Endothelial cell of umbilical vein (primary cell): Measurements from ENCODE around the gene RELL1. TPM values are rescaled to one million over a fixed set of nuclear protein-coding genes. Genes with fewer than 3 reads are reported as not detected.

Experiments
- BruUV-seq: library from RNA; stranded (reverse); fragments of 400-500 nt; replicated peaks from 2 replicates; lab custom pipeline; 2021; lab: Mats Ljungman, UMichigan
- CTCF ChIA-PET: fragments of 300-600, 350-600 bp; sonication (Branson Sonifier 250); formaldehyde crosslinking; loops from one replicate; lab custom pipeline; 2021; ENCODE audit warnings: antibody characterized with exemption, inconsistent platforms; lab: Charles Lee
- POLR2A ChIA-PET: fragments of 300-600, 350-600 bp; sonication (Branson Sonifier 250); formaldehyde crosslinking; loops from one replicate; lab custom pipeline; 2021; ENCODE audit warnings: antibody characterized with exemption, inconsistent platforms; lab: Charles Lee
- DNase-seq: peaks from one replicate; pipeline ENCODE4 v3.0.0-alpha.2; 2011; ENCODE audit warnings: low read depth, low spot score
- FAIRE-seq: peaks from 2 replicates; lab custom pipeline; 2011; peaks lifted over from hg19 to GRCh38; lab: Jason Lieb, UNC
- H2AFZ ChIP-seq: 2 replicates; pipeline ENCODE4 v1.6.0; 2012; ENCODE audit warnings: low read depth, low read length, control low read depth, inconsistent platforms
- H3K27ac ChIP-seq: 2 replicates; pipeline ENCODE4 v1.5.1; 2011; ENCODE audit warnings: low read depth, mild to moderate bottlenecking, control low read depth, low read length, moderate library complexity; ENCODE audit not compliant: insufficient read depth
- H3K27me3 ChIP-seq, 2 experiments: 2 replicates each; pipeline versions ENCODE4 v1.6.0 to v1.6.1; 2011; ENCODE audit warnings: low read length in 2 of 2, mixed read lengths in 1 of 2; ENCODE audit not compliant: control insufficient read depth in 2 of 2, insufficient read depth in 2 of 2
- H3K36me3 ChIP-seq, 2 experiments: 2 replicates in 1 of 2; 3 replicates in 1 of 2; pipeline ENCODE4 v1.5.1; 2011; ENCODE audit warnings: low read length in 2 of 2, mild to moderate bottlenecking in 1 of 2, moderate library complexity in 1 of 2; ENCODE audit not compliant: control insufficient read depth in 2 of 2, insufficient read depth in 2 of 2; ENCODE audit errors: extremely low read depth in 1 of 2
- H3K4me1 ChIP-seq: 3 replicates; pipeline ENCODE4 v1.5.1; 2011; ENCODE audit warnings: mild to moderate bottlenecking, low read length; ENCODE audit not compliant: control insufficient read depth, insufficient read depth; ENCODE audit errors: extremely low read depth
- H3K4me2 ChIP-seq: 2 replicates; pipeline ENCODE4 v1.6.1; 2011; ENCODE audit warnings: low read length, control low read depth, mixed read lengths; ENCODE audit not compliant: insufficient read depth
- H3K4me3 ChIP-seq, 3 experiments: fragments of 200-600 bp in 1 of 3; sonication (generic), shearing (Covaris generic) in 1 of 3; replicated peaks in 1 of 3; 2 replicates each; pipeline ENCODE4 v1.5.1; 2011 to 2016; ENCODE audit warnings: control low read depth in 3 of 3, low read length in 3 of 3, mild to moderate bottlenecking in 2 of 3, inconsistent platforms in 1 of 3, low read depth in 1 of 3, moderate library complexity in 1 of 3; ENCODE audit not compliant: insufficient read depth in 1 of 3
- H3K79me2 ChIP-seq: 2 replicates; pipeline ENCODE4 v1.6.0; 2012; ENCODE audit warnings: low read length, inconsistent platforms; ENCODE audit not compliant: control insufficient read depth, insufficient read depth
- H3K9ac ChIP-seq: replicated peaks from 2 replicates; pipeline ENCODE3; 2011; ENCODE audit warnings: low read length, control low read depth; ENCODE audit not compliant: insufficient read depth; ENCODE audit errors: extremely low read depth
- H3K9me1 ChIP-seq: replicated peaks from 3 replicates; pipeline ENCODE4 v1.6.0; 2011; ENCODE audit warnings: mild to moderate bottlenecking, low read length; ENCODE audit not compliant: control insufficient read depth, insufficient read depth; ENCODE audit errors: extremely low read depth
- H3K9me3 ChIP-seq: replicated peaks from 2 replicates; pipeline ENCODE4 v1.5.1; 2012; ENCODE audit warnings: low read length, inconsistent platforms; ENCODE audit not compliant: control insufficient read depth, insufficient read depth
- H4K20me1 ChIP-seq: replicated peaks from 2 replicates; pipeline ENCODE3; 2011; ENCODE audit warnings: mild to moderate bottlenecking, low read length; ENCODE audit not compliant: control insufficient read depth, insufficient read depth; ENCODE audit errors: extremely low read depth
- CTCF ChIP-seq, 2 donors: IDR thresholded peaks; 1 replicate in 1 of 2; 2 replicates in 1 of 2; pipeline ENCODE4 v1.5.1; 2011; ENCODE audit warnings: low read length in 2 of 2, mild to moderate bottlenecking in 2 of 2, moderate library complexity in 2 of 2, control low read depth in 1 of 2, inconsistent platforms in 1 of 2, low read depth in 1 of 2; ENCODE audit not compliant: insufficient read depth in 1 of 2; ENCODE audit errors: extremely low read depth in 1 of 2
- EZH2 ChIP-seq: IDR thresholded peaks from 2 replicates; pipeline ENCODE4 v1.6.1; 2012; ENCODE audit warnings: borderline replicate concordance, low read depth, mild to moderate bottlenecking, moderate library complexity, low read length, inconsistent platforms; ENCODE audit not compliant: severe bottlenecking
- FOS ChIP-seq: IDR thresholded peaks from 2 replicates; pipeline ENCODE4 v1.6.1; 2011; ENCODE audit warnings: mild to moderate bottlenecking, low read length, moderate library complexity, borderline replicate concordance; ENCODE audit not compliant: insufficient read depth
- GATA2 ChIP-seq: IDR thresholded peaks from 2 replicates; pipeline ENCODE4 v1.7.0; 2011; ENCODE audit warnings: low read depth, mild to moderate bottlenecking, moderate library complexity, mixed read lengths, low read length; ENCODE audit not compliant: insufficient read length, insufficient read depth
- JUN ChIP-seq: IDR thresholded peaks from 2 replicates; pipeline ENCODE4 v1.6.1; 2011; ENCODE audit warnings: borderline replicate concordance, low read depth; ENCODE audit not compliant: insufficient read length, insufficient read depth
- MAX ChIP-seq: IDR thresholded peaks from 2 replicates; pipeline ENCODE4 v1.6.1; 2011; ENCODE audit not compliant: insufficient read depth, insufficient read length
- MYC ChIP-seq: IDR thresholded peaks from one replicate; pipeline ENCODE4 v1.6.1; 2011; ENCODE audit warnings: mild to moderate bottlenecking, low read depth, low read length
- POLR2A ChIP-seq: IDR thresholded peaks from 2 replicates; pipeline ENCODE4 v1.6.1; 2012; ENCODE audit warnings: low read depth, mild to moderate bottlenecking, control low read depth, low read length
- POLR2AphosphoS5 ChIP-seq: IDR thresholded peaks from 2 replicates; pipeline ENCODE4 v1.6.1; 2012; ENCODE audit warnings: low read depth, mild to moderate bottlenecking, control low read depth, low read length, moderate library complexity; ENCODE audit not compliant: insufficient read depth
- dilution Hi-C: fragments of 300-500 bp; cut with MboI; formaldehyde crosslinking; loops from one replicate; pipeline ENCODE4 v1.15.0; 2019; ENCODE audit warnings: low sequenced_read_pairs; ENCODE audit not compliant: extremely low pct_ligation_motif_present
- intact Hi-C: fragments of 100-400 bp; cut with micrococcal nuclease; formaldehyde crosslinking; loops from one replicate; pipeline ENCODE4 v1.10.0; 2022
- polyA plus RNA-seq, 4 experiments: library from polyadenylated mRNA; depleted of rRNA in 3 of 4; stranded (reverse) in 3 of 4; unstranded in 1 of 4; fragments of >200 nt; gene quantifications; 2 replicates each; pipeline versions ENCODE4 v1.2.1 to v1.2.3, GENCODE V29; 2011 to 2012; ENCODE audit warnings: missing spikeins in 1 of 4
- total RNA-seq: library from RNA; stranded (reverse); gene quantifications from 2 replicates; pipeline ENCODE4 v1.2.3, GENCODE V29; 2021

RELL1 gene
- total and polyA plus RNA-seq, 2 donors (not counting 3 experiments of a cell fraction or from before 2014, with no cell fraction given), result 20.8 to 91.7 TPM

DNA sequence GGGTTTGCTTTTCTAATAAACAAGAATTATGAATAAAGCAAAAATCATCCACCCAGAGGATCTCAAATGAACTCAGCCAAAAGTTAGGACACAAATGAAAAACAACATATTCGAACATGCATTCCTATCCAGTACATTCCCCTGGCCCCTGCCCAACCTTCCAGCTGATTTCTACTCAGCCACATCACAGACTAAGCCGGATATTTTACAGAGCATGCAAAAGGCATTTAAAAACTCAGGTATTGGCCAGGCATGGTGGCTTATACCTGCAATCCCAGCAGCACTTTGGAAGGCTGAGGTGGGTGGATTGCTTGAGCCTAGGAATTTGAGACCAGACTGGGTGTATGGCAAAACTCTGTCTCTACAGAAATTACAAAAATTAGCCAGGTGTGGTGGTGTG, 54.6 kb downstream of the RELL1 start:
- H3K4me3 ChIP-seq, result no peak overlapping the region
- H3K36me3 ChIP-seq, result peaks cover 18 to 32% of the 10 kb centered on the region in 2 experiments
- FAIRE-seq, result no peak
- peaks cover 15% of the 10 kb centered on the region for H3K79me2 ChIP-seq
- H3K9ac ChIP-seq, result no peak overlapping the region
- no peak overlapping the region for H3K27ac ChIP-seq
- no peaks in the 10 kb centered on the region for H4K20me1 ChIP-seq
- BruUV-seq, result no TSS peak
- no peaks in the 10 kb centered on the region for H3K27me3 ChIP-seq
- dilution Hi-C loops (no loop called here), intact Hi-C loops (no loop called here)
- no peak overlapping the region for H2AFZ ChIP-seq
- ChIA-PET POLR2A (no interaction called here), CTCF (no interaction called here)
- no peaks in the 10 kb centered on the region for H3K9me1 ChIP-seq
- no peak for TF ChIP-seq POLR2A
- TF ChIP-seq GATA2, result no peak
- no peak for TF ChIP-seq MYC
- no peak for TF ChIP-seq CTCF (IDR thresholded peaks at IDR 0.05; ENCODE audit: extremely low read depth in 1 of 2, insufficient read depth in 1 of 2, low read depth in 1 of 2, low read length in 2 of 2)
- no peak for TF ChIP-seq JUN
- no peak for TF ChIP-seq MAX
- TF ChIP-seq FOS, result no peak
- TF ChIP-seq EZH2, result no peak
- no peak for TF ChIP-seq POLR2AphosphoS5
- H3K4me2 ChIP-seq, result no peak overlapping the region
- H3K4me1 ChIP-seq, result peaks cover 8% of the 10 kb centered on the region
- no peak for DNase-seq
- H3K9me3 ChIP-seq, result no peaks in the 10 kb centered on the region
